Measurements from ENCODE around the gene CCNYL1. TPM values are rescaled to one million over a fixed set of nuclear protein-coding genes. Genes with fewer than 3 reads are reported as not detected.

Gene CCNYL1
- total and polyA plus RNA-seq, 7 donors = 6.1 to 15.7 (median 7.7) TPM

DNA sequence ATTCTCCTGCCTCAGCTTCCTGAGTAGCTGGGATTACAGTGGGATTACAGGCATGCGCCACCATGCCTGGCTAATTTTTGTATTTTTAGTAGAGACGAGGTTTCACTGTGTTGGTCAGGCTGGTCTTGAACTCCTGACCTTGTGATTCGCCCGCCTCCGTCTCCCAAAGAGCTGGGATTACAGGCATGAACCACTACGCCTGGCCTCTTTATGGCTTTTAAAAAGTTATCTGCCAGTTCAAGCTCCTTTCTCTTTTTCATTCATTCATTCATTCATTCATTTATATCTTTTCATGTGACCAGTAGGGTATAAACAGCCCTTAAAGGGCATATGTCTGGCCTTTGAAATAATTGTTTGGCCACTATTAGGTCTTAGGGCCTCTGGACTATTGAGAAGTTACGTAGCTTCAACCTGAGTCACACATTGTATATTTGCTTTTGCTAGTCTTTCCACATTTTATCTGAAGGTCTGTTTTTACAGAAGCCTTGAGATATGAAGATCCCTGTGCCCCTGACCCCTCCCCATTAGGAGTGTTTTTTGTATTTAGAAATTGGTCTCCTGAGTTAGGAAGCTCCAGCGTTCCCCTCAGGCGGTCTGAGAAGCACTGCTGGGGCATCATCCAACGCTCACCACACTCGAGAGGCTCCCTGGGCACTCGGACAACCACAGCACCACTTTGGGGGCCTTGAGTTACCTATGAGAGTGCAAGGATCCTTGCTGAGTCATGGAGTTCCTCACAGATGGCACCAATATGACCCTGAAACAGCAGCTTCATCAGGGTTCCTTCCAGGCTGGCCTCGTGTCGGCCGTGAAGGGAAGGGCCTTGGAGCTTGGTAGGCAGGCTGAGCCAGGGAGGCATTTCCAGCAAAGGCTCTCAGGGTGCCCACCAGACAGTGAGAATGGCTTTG is 36.5 kb downstream of the CCNYL1 start:
- Histone ChIP-seq H3K4me1 (no peaks in the 10 kb centered on the region), H3K27me3 (ENCODE audit: insufficient read depth in 3 of 3, low read length in 2 of 3) (no peaks in the 10 kb centered on the region), H3K27ac (no peak overlapping the region), H3K36me3 (ENCODE audit: insufficient read depth in 1 of 2, low read depth in 1 of 2) (peaks cover 2 to 64% of the 10 kb centered on the region in 2 donors), H3K4me3 (no peak overlapping the region), H3K9me3 (no peaks in the 10 kb centered on the region)
- TF ChIP-seq, protein P1, sequence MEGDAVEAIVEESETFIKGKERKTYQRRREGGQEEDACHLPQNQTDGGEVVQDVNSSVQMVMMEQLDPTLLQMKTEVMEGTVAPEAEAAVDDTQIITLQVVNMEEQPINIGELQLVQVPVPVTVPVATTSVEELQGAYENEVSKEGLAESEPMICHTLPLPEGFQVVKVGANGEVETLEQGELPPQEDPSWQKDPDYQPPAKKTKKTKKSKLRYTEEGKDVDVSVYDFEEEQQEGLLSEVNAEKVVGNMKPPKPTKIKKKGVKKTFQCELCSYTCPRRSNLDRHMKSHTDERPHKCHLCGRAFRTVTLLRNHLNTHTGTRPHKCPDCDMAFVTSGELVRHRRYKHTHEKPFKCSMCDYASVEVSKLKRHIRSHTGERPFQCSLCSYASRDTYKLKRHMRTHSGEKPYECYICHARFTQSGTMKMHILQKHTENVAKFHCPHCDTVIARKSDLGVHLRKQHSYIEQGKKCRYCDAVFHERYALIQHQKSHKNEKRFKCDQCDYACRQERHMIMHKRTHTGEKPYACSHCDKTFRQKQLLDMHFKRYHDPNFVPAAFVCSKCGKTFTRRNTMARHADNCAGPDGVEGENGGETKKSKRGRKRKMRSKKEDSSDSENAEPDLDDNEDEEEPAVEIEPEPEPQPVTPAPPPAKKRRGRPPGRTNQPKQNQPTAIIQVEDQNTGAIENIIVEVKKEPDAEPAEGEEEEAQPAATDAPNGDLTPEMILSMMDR (IDR thresholded peaks at IDR 0.05) = no peak
- DNase-seq = no peak
- 86 to 94% (median 87%) methylated on average over 15 of the region's 15 CpGs for WGBS, 3 donors
- ATAC-seq = no peak
- intact Hi-C loops (cut with DNase I) = loop anchor here (2.0 to 5.0 kb wide), 5 partner anchors 224 to 509 kb away; partner anchors contain the start of gene IDH1 (in 1 of the 2)

DNA sequence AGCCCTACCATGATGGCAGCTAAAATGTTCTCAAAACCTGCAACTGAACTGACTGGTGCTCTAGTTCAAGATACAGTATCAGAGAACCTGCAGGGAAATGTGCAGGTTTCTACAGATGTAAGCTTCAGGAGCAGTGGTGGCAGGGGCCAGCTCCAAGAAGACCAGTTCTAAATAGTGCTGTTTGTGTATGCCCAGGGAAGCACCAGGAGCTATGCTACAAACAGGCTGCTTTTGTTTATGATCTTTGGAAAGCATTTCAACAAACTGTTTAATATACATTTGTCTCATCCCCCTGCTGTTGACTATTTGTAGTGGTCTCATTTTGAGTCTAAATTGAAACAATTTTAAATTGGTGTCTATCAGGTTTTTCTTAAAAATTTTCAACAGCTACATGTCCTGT is 37.6 kb downstream of the CCNYL1 start:
- TF ChIP-seq, protein P1 (IDR thresholded peaks at IDR 0.05) = no peak
- no peaks in the 10 kb centered on the region for H3K9me3 ChIP-seq
- ATAC-seq (no peak), DNase-seq (no peak)
- H3K4me1 ChIP-seq = no peaks in the 10 kb centered on the region
- peaks cover 0 to 61% of the 10 kb centered on the region in 2 donors for H3K36me3 ChIP-seq (ENCODE audit: insufficient read depth in 1 of 2, low read depth in 1 of 2)
- no peak overlapping the region for H3K27ac ChIP-seq
- no peak overlapping the region for H3K4me3 ChIP-seq
- H3K27me3 ChIP-seq (ENCODE audit: insufficient read depth in 3 of 3, low read length in 2 of 3) = no peaks in the 10 kb centered on the region
- intact Hi-C loops (cut with DNase I) = loop anchor here (5.0 kb wide), 3 partner anchors 223 to 508 kb away; partner anchors contain the start of gene IDH1 (in 1 of the 2)

DNA sequence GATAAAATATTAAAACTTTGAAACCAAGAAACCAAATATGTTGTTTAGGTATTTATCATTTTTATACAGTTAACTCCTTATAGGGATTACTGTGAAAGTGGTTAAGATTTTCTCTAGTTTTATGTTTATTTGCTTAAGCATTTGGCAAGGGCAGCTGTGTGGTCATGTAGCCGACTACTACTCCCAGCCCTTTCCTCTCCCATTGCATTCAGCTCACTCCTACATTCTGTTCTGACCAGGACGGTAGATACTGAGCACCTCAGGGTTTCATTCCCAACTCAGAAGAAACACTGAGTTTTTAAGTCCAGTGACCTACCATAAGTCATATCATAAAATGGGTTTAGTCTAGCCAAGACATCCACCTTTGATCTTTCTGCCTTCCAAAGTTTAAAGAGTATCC is 38.4 kb downstream of the CCNYL1 start:
- Histone ChIP-seq H3K27ac (no peak overlapping the region), H3K4me3 (no peak overlapping the region), H3K4me1 (no peaks in the 10 kb centered on the region), H3K36me3 (ENCODE audit: insufficient read depth in 1 of 2, low read depth in 1 of 2) (peaks cover 0 to 64% of the 10 kb centered on the region in 2 donors), H3K9me3 (no peaks in the 10 kb centered on the region), H3K27me3 (ENCODE audit: insufficient read depth in 3 of 3, low read length in 2 of 3) (no peaks in the 10 kb centered on the region)
- ATAC-seq (no peak), DNase-seq (no peak)
- TF ChIP-seq, protein P1 (IDR thresholded peaks at IDR 0.05) = no peak
- 68 to 71% (median 70%) methylated on average over 2 of the region's 2 CpGs for WGBS, 3 donors
- intact Hi-C loops (cut with DNase I) = loop anchor here (5.0 kb wide), 3 partner anchors 222 to 507 kb away; partner anchors contain the start of gene IDH1 (in 1 of the 2)

DNA sequence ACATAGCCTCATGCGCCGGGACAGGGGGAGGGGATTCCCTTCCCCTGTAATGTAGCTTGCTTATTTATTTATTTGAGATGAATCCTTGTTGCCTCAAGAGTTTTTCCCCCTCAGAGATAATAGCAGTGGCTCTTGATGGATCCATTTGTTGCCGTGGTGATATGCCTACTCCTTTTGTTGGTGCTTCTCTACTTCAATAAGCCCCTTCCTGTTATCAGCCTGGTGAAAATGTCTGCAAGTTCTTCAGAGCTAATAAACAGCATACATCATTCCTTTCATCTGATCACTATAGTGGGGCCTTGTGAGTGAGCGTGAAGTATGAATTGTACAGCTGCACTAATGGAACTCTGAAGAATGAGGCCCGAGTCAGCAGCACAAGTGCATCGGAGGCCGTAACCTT is 38.9 kb downstream of the CCNYL1 start:
- DNase-seq (no peak), ATAC-seq (no peak)
- WGBS, 3 donors = 83 to 89% (median 88%) methylated on average over 7 of the region's 7 CpGs
- TF ChIP-seq, protein P1 (IDR thresholded peaks at IDR 0.05) = no peak
- intact Hi-C loops (cut with DNase I) = no loop called here
- Histone ChIP-seq H3K36me3 (ENCODE audit: insufficient read depth in 1 of 2, low read depth in 1 of 2) (peaks cover 0 to 68% of the 10 kb centered on the region in 2 donors), H3K27ac (no peak overlapping the region), H3K27me3 (ENCODE audit: insufficient read depth in 3 of 3, low read length in 2 of 3) (no peaks in the 10 kb centered on the region), H3K9me3 (no peaks in the 10 kb centered on the region), H3K4me1 (no peaks in the 10 kb centered on the region), H3K4me3 (no peak overlapping the region)

Data from psoas muscle (tissue), 8 donors.